Nephron (organoid): ENCODE measurements around the gene MGAT5.
A peak's percentile ranks its signal among the peaks of the same experiment; 100 is the strongest.

Experiments
- H3K27ac Mint-ChIP-seq, 3 experiments: 2 replicates each; pipeline ENCODE4 v1.8.0; 2020; ENCODE audit warnings: mixed read lengths in 3 of 3, mild to moderate bottlenecking in 2 of 3, moderate library complexity in 1 of 3
- H3K27me3 Mint-ChIP-seq: 2 replicates; pipeline ENCODE4 v1.8.0; 2021; ENCODE audit warnings: low read depth, mild to moderate bottlenecking, moderate library complexity, mixed read lengths
- H3K36me3 Mint-ChIP-seq: 2 replicates; pipeline ENCODE4 v1.8.0; 2020; ENCODE audit warnings: low read depth, mixed read lengths
- H3K4me1 Mint-ChIP-seq: 2 replicates; pipeline ENCODE4 v1.8.0; 2020; ENCODE audit warnings: mixed read lengths
- H3K4me3 Mint-ChIP-seq, 3 experiments: 2 replicates each; pipeline ENCODE4 v1.8.0; 2020; ENCODE audit warnings: mild to moderate bottlenecking in 3 of 3, mixed read lengths in 3 of 3, moderate library complexity in 2 of 3
- H3K9me3 Mint-ChIP-seq: 2 replicates; pipeline ENCODE4 v1.8.0; 2020; ENCODE audit warnings: mixed read lengths
- CTCF ChIP-seq, 3 experiments: fragments of 200-600 bp; sonication (generic); IDR thresholded peaks; one replicate each; pipeline ENCODE4 v1.5.0; 2021; ENCODE audit warnings: antibody characterized with exemption in 3 of 3; ENCODE audit not compliant: unreplicated experiment in 3 of 3

MGAT5 gene

GRCh38 chr2:134457353-134457752 lies 203.5 kb downstream of the MGAT5 start:
- H3K27ac Mint-ChIP-seq: no peak overlapping the region
- no peaks in the 10 kb centered on the region for H3K27me3 Mint-ChIP-seq
- no peaks in the 10 kb centered on the region for H3K36me3 Mint-ChIP-seq
- peaks cover 23% of the 10 kb centered on the region for H3K4me1 Mint-ChIP-seq
- TF ChIP-seq CTCF (IDR thresholded peaks at IDR 0.05; ENCODE audit: unreplicated experiment in 3 of 3): no peak
- no peaks in the 10 kb centered on the region for H3K9me3 Mint-ChIP-seq
- no peak overlapping the region for H3K4me3 Mint-ChIP-seq

DNA sequence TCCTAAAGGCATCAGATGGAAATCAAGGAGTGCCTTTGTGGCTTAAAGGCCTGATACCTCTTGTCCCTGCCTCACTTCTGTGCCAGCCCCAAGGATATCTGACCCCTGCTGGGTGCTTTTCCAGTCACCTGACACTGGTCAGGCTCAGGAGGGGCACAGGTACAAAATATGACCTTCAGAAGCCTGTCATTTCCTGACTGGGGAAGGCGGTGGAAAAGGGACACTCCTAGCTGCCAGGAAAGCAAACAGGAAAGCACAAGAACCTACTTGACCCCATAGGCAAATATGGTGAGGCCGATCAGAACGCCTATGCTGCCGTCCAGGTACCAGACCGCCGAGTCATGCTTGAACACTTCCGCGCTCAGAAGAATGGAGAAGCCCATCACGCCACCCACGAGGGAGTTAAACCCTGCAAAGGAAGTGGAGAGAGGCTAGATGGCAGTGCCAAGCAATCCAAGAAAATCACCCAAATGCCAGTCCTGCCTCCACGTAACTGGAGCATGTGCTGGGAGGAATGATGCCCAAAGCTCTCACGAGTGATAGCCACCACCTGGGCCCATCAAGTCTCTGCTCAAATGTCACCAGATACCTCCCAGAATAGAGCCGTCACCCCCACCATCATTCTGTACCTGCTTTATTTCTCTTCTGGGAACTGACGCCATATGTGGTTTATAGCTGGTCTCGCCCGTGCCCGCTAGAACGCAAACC lies 204.0 kb downstream of the MGAT5 start:
- no peak overlapping the region for H3K4me3 Mint-ChIP-seq
- H3K4me1 Mint-ChIP-seq: peaks cover 23% of the 10 kb centered on the region
- H3K9me3 Mint-ChIP-seq: no peaks in the 10 kb centered on the region
- TF ChIP-seq CTCF (IDR thresholded peaks at IDR 0.05; ENCODE audit: unreplicated experiment in 3 of 3): no peak
- no peak overlapping the region for H3K27ac Mint-ChIP-seq
- no peaks in the 10 kb centered on the region for H3K27me3 Mint-ChIP-seq
- H3K36me3 Mint-ChIP-seq: no peaks in the 10 kb centered on the region

DNA sequence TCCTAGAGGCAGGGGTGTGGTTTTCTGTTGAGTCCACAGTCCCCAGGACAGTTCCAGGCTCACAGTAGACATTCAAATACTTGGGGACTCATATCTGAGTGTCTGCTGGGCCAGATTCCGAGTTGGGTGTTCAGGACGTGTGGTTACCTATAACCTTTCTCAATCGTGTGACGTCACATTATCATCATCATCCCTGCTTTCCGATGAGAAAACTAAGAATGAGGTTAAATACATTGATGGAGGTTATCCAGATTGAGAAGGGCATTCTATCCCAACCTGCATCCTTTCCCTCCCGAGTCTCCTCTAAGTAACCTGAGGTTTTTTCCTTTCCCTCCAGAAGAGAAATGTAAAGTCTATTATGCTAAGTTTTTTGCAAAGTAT lies 204.6 kb downstream of the MGAT5 start:
- no peaks in the 10 kb centered on the region for H3K36me3 Mint-ChIP-seq
- no peak for TF ChIP-seq CTCF (IDR thresholded peaks at IDR 0.05; ENCODE audit: unreplicated experiment in 3 of 3)
- no peak overlapping the region for H3K27ac Mint-ChIP-seq
- H3K4me1 Mint-ChIP-seq: peaks cover 23% of the 10 kb centered on the region
- H3K27me3 Mint-ChIP-seq: no peaks in the 10 kb centered on the region
- no peaks in the 10 kb centered on the region for H3K9me3 Mint-ChIP-seq
- no peak overlapping the region for H3K4me3 Mint-ChIP-seq

GRCh38 chr2:134458950-134459349 lies 205.1 kb downstream of the MGAT5 start:
- no peaks in the 10 kb centered on the region for H3K9me3 Mint-ChIP-seq
- H3K4me1 Mint-ChIP-seq: peaks cover 21% of the 10 kb centered on the region
- TF ChIP-seq CTCF (IDR thresholded peaks at IDR 0.05; ENCODE audit: unreplicated experiment in 3 of 3): no peak
- H3K4me3 Mint-ChIP-seq: no peak overlapping the region
- no peak overlapping the region for H3K27ac Mint-ChIP-seq
- no peaks in the 10 kb centered on the region for H3K36me3 Mint-ChIP-seq
- no peaks in the 10 kb centered on the region for H3K27me3 Mint-ChIP-seq

- Mint-ChIP-seq H3K4me1 (peaks cover 12% of the 10 kb centered on the region), H3K9me3 (no peaks in the 10 kb centered on the region), H3K27me3 (no peaks in the 10 kb centered on the region), H3K4me3 (no peak overlapping the region), H3K36me3 (no peaks in the 10 kb centered on the region), H3K27ac (no peak overlapping the region)
- TF ChIP-seq CTCF (IDR thresholded peaks at IDR 0.05; ENCODE audit: unreplicated experiment in 3 of 3): no peak
These were observed 206.0 kb downstream of the MGAT5 start for GRCh38 chr2:134459706-134460406.

DNA sequence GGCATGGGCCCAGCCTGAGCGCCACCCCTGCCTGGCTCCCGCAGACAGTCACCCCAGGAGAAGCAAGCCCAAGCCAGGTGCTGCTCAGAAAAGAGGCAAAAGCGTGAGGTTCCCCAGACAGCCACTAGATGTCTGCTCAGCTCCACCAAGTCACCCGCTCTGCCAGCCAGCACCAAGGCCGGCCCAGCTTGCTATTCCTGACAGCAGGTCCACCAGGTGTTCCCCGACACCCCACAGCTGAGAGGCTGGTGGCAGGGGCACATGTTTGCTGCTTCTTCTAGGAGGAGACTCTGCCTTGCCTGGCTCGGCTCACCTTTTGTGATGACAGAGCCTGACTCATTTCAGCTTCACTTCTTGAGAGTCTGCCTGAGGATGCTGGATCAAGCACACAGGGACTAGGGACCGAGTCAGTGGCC lies 206.7 kb downstream of the MGAT5 start:
- Mint-ChIP-seq H3K27me3 (no peaks in the 10 kb centered on the region), H3K27ac (no peak overlapping the region)

More for the DNA sequence above, 206.7 kb downstream of the MGAT5 start:
- no peak overlapping the region for H3K4me3 Mint-ChIP-seq
- no peaks in the 10 kb centered on the region for H3K36me3 Mint-ChIP-seq
- H3K9me3 Mint-ChIP-seq: no peaks in the 10 kb centered on the region
- H3K4me1 Mint-ChIP-seq: peaks cover 6% of the 10 kb centered on the region
- peak; percentile 67 to 82 (median 74) for TF ChIP-seq CTCF (IDR thresholded peaks at IDR 0.05; ENCODE audit: unreplicated experiment in 3 of 3)
